CD1c-positive myeloid dendritic cell (primary cell): ENCODE measurements around the gene PRRT2.

Experiments used
- DNase-seq: peaks from one replicate; pipeline ENCODE4 v3.0.0-alpha.2; 2016; ENCODE audit errors: extremely low spot score

The PRRT2 gene

DNA sequence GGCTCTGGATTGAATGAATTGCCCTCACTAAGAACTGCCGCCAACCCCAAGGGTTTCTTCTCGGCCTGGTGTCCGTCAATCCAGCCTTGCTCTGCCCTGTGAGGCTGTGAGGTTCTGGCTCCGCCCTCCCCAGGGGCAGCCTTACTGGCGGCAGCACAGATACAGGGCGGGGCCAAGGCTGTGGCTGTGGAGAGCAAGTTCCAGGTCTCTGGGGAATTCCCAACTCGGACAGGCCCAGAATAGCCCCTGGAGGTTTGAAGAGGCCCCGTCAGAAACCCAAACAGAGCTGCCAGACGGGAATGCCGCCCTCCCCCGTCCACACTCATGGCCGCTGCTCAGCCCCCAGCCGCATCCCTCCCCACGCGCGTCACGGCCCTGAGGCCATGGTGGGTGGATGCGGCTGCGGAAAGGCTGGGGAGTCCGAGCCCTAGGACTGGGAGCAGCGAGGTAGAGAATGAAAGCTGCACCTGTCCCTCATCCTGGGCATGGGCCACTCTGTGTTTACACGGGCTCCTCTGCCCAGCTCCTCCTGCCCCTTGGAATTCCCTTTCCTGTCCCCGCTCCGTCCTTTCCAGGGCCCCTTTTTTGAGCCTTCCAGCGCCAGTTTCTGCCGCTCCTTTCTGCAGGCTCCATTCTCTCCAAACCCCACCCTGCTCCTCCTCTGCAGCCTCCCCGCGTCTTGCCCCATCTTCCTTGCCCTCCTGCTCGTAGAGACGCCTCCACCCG lies 660 bp upstream of the PRRT2 start:
- DNase-seq = peak; percentile 89

GRCh38 chr16:29812754-29813643 lies 1.0 kb downstream of the PRRT2 start:
- no peak for DNase-seq

GRCh38 chr16:29813644-29814562 lies 1.9 kb downstream of the PRRT2 start:
- DNase-seq = no peak

GRCh38 chr16:29814592-29814991 lies 2.6 kb downstream of the PRRT2 start:
- DNase-seq = no peak

GRCh38 chr16:29815032-29815721 lies 3.2 kb downstream of the PRRT2 start:
- no peak for DNase-seq

DNA sequence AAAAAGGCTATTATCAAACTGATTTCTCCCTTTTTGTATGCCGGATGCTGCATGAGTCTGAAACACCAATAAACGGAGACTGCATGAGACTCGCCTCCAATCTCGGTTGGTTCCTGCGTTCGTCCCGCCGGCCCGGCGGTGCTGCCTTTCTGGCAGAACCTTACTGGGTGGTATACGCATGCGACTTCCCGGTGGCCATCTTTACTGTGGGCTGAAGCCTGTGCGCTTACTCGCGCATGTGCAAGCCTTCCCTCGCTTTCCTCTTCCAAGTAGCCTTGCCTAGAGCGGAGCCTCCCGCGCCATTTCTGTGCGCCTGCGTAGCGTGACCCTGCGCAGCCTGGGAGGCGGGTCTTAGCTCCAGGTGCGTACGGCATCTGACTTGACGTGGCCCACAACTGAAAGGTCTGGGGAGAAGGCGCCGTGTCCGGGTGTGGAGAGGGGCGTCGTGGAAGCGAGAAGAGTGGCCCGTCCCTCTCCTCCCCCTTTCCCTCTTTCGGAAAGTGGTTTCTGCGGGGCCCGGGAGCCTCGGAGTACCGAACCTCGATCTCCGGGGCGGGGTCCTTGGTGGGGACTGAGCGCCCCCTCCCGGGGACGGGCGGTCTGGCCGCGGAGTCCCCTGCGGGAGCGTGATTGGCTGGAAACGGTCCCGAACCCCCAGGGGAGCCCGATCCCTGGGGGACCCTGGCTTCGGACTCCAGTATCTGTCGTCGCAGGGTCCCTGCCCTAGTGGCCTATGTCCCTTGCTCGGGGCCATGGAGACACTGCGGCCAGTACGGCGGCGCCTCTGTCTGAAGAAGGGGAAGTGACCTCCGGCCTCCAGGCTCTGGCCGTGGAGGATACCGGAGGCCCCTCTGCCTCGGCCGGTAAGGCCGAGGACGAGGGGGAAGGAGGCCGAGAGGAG lies 4.0 kb downstream of the PRRT2 start, which contains the start of gene PAGR1:
TSS of gene PAGR1 (plus strand) at position 360 of the 901 bp plus-strand sequence. CDS start at position 734, 374 bp downstream.
- peak; percentile 99 for DNase-seq

DNA sequence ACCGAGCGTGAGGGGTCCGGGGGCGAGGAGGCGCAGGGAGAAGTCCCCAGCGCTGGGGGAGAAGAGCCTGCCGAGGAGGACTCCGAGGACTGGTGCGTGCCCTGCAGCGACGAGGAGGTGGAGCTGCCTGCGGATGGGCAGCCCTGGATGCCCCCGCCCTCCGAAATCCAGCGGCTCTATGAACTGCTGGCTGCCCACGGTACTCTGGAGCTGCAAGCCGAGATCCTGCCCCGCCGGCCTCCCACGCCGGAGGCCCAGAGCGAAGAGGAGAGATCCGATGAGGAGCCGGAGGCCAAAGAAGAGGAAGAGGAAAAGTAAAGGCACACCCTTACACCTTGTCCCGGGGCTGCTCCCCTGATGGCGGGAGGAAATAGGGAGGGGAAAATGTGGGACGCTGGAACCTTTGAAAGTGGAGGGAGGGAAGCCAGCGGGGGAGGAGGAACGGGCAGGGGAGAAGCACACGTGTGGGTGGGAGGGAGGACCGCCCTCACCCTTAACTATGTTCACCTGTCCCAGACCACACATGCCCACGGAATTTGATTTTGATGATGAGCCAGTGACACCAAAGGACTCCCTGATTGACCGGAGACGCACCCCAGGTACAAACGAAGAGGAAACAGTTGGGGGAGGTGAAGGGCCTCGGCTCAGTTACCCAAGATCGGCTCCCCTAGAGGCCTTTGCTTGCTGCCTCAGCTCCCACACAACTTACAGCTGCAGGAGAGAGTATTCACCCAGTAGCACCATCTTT lies 4.9 kb downstream of the PRRT2 start:
- peak; percentile 83 for DNase-seq

- no peak for DNase-seq
Observed at GRCh38 chr16:29818082-29818481, 6.1 kb downstream of the PRRT2 start.

DNA sequence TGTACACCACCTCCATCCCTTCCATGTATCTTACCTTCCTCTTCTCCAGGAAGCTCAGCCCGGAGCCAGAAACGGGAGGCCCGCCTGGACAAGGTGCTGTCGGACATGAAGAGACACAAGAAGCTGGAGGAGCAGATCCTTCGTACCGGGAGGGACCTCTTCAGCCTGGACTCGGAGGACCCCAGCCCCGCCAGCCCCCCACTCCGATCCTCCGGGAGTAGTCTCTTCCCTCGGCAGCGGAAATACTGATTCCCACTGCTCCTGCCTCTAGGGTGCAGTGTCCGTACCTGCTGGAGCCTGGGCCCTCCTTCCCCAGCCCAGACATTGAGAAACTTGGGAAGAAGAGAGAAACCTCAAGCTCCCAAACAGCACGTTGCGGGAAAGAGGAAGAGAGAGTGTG lies 7.5 kb downstream of the PRRT2 start:
- no peak for DNase-seq

DNA sequence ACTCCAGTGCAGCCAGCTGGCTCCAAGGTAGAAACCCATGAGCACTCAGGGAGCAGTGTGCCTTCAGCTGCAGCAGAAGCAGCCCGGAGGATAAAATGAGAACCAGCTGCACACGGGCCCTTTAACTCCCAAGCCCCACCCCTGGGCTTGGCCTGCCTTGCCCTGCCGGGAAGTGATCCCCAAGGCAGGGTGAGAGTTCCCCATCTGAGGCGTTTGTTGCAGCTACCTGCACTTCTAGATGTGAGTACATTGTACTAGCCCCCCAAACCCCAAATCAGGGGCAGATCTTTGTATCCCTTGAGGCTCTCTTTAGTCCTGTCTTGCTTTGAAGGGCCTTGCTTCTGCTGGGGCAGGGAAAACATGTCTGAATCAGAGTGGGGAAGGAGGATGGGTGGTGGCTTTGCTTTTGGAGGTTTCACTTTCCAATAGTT lies 8.3 kb downstream of the PRRT2 start, which contains the start of gene MVP:
TSS of gene MVP (plus strand) at position 192 of the 431 bp plus-strand sequence. CDS start 10,088 bp downstream, outside the sequence.
- DNase-seq = peak; percentile 77

GRCh38 chr16:29820730-29821642 lies 9.0 kb downstream of the PRRT2 start:
- DNase-seq = no peak

GRCh38 chr16:29821643-29822115 lies 9.7 kb downstream of the PRRT2 start:
- no peak for DNase-seq

- DNase-seq = no peak
Observed at GRCh38 chr16:29824589-29825144, 12.7 kb downstream of the PRRT2 start.

- no peak for DNase-seq
Observed at GRCh38 chr16:29825145-29826044, 13.4 kb downstream of the PRRT2 start.

- DNase-seq = no peak
Observed at GRCh38 chr16:29826342-29826695, 14.3 kb downstream of the PRRT2 start.

DNA sequence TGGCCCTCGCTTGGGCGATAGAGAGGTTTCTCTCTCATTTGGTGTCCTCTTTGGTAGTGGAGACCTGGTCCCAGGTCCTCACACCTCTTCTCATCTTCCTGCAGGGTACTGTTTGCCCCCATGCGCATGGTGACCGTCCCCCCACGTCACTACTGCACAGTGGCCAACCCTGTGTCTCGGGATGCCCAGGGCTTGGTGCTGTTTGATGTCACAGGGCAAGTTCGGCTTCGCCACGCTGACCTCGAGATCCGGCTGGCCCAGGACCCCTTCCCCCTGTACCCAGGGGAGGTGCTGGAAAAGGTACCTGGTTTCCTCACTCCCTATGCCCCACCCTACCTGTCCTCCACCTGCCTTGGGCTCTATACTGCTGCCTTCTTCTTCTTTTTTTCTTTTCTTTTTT lies 18.8 kb downstream of the PRRT2 start:
- DNase-seq = no peak

- no peak for DNase-seq
Observed at GRCh38 chr16:29831490-29831889, 19.5 kb downstream of the PRRT2 start.
